IPS-NIHi7 (cell line): ENCODE results near the gene GID8.

Experiments used
- DNase-seq: peaks from one replicate; pipeline ENCODE4 v3.0.0; 2012; ENCODE audit warnings: mixed read lengths; ENCODE audit errors: extremely low spot score

Gene GID8

GRCh38 chr20:62970307-62971210, 32.6 kb downstream of the GID8 start:
- peak; percentile 30 for DNase-seq

GRCh38 chr20:62971211-62971949, 33.4 kb downstream of the GID8 start:
- no peak for DNase-seq

GRCh38 chr20:62971950-62972844, 34.2 kb downstream of the GID8 start:
- DNase-seq, result peak; percentile 96

- DNase-seq, result no peak
Measured at GRCh38 chr20:62972845-62973745, 35.1 kb downstream of the GID8 start.

- DNase-seq, result no peak
Measured at GRCh38 chr20:62975251-62975760, 37.4 kb downstream of the GID8 start.

GRCh38 chr20:62975812-62976508, 38.0 kb downstream of the GID8 start:
- no peak for DNase-seq

- DNase-seq, result no peak
Measured at GRCh38 chr20:62976886-62977285, 38.9 kb downstream of the GID8 start.

- DNase-seq, result no peak
Measured at GRCh38 chr20:62977613-62978560, 39.9 kb downstream of the GID8 start.

GRCh38 chr20:62978561-62978943, 40.6 kb downstream of the GID8 start:
- no peak for DNase-seq

- no peak for DNase-seq
Measured at GRCh38 chr20:62979310-62979709, 41.4 kb downstream of the GID8 start.

- no peak for DNase-seq
Measured at GRCh38 chr20:62979876-62980373, 42.0 kb downstream of the GID8 start.

GRCh38 chr20:62980380-62980960, 42.5 kb downstream of the GID8 start:
- DNase-seq, result no peak

GRCh38 chr20:62980970-62981369, 43.0 kb downstream of the GID8 start:
- DNase-seq, result no peak

- no peak for DNase-seq
Measured at GRCh38 chr20:62982124-62983075, 44.5 kb downstream of the GID8 start.

- no peak for DNase-seq
Measured at GRCh38 chr20:62983210-62983609, 45.3 kb downstream of the GID8 start.

- DNase-seq, result no peak
Measured at GRCh38 chr20:62984666-62985443, 46.9 kb downstream of the GID8 start.
